Mesothelial cell of epicardium (in vitro differentiated cells): ENCODE data around the gene SELENOH. TPM values are rescaled to one million over a fixed set of nuclear protein-coding genes. Genes with fewer than 3 reads are reported as not detected.

ENCODE experiments used
- DNase-seq, 2 experiments: peaks; one replicate each; pipeline ENCODE4 v3.0.0; 2021; ENCODE audit warnings: low spot score in 2 of 2; ENCODE audit not compliant: unreplicated experiment in 2 of 2
- H3K27ac Mint-ChIP-seq: 2 replicates; pipeline ENCODE4 v1.8.0; 2021; ENCODE audit warnings: mixed read lengths
- H3K27me3 Mint-ChIP-seq: 2 replicates; pipeline ENCODE4 v1.8.0; 2021; ENCODE audit warnings: low read depth, mixed read lengths
- H3K36me3 Mint-ChIP-seq: 2 replicates; pipeline ENCODE4 v1.8.0; 2021; ENCODE audit warnings: mixed read lengths
- H3K4me1 Mint-ChIP-seq: 2 replicates; pipeline ENCODE4 v1.8.0; 2021; ENCODE audit warnings: mixed read lengths
- H3K4me3 Mint-ChIP-seq: 2 replicates; pipeline ENCODE4 v1.8.0; 2021; ENCODE audit warnings: mild to moderate bottlenecking, moderate library complexity, mixed read lengths
- H3K9me3 Mint-ChIP-seq: 2 replicates; pipeline ENCODE4 v1.8.0; 2021; ENCODE audit warnings: mixed read lengths
- total RNA-seq: library from RNA; stranded (reverse); gene quantifications from 3 replicates; pipeline ENCODE4 v1.2.1, GENCODE V29; 2021
- TF ChIP-seq, protein P1 (sequence below): fragments of 200-600 bp; sonication (generic); IDR thresholded peaks from one replicate; pipeline ENCODE4 v1.5.0; 2021; ENCODE audit warnings: antibody characterized with exemption; ENCODE audit not compliant: unreplicated experiment

Gene SELENOH, protein sequence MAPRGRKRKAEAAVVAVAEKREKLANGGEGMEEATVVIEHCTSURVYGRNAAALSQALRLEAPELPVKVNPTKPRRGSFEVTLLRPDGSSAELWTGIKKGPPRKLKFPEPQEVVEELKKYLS
- total RNA-seq, result 152 to 158 TPM (median 156 TPM) in 3 replicates

DNA sequence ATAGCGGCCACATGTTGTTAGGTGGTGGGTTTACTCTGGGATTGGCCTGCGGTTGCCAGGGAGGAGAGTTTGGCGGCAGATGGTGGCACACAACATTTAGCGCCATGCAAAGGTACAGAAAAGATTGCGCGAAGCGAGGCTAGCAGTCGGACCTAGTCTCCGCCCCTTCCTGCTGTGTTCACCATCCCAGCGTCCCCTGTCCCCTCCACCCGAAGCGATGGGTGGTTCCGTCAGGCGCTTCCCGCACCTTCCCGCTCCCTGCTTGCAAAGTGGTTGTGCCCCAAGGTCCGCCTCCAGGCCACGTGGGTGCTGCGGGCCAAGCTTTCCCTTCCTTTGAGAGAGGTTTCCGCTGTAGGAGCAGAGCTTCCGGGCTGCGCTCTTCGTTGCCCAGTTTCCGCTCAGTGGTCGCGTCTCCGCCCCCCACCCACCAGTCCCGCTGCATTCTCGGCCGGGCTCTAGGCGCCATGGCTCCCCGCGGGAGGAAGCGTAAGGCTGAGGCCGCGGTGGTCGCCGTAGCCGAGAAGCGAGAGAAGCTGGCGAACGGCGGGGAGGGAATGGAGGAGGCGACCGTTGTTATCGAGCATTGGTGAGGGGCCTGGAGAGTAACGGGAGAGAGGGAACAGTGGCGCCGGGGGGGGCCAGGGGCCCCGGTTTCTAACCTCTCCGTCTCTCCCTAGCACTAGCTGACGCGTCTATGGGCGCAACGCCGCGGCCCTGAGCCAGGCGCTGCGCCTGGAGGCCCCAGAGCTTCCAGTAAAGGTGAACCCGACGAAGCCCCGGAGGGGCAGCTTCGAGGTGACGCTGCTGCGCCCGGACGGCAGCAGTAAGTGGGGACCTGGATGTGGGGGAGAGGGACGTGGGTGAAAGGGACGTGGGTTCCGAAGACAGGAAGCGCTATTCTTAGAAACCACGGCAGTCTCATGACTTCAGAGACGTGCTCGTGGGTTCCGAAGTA lies at the start of gene SELENOH:
Gene SELENOH (plus strand): TSS at position 360 of the 955 bp plus-strand sequence. CDS start 105 bp downstream, at position 465.
- DNase-seq, result peak; percentile 85 to 94
- Mint-ChIP-seq H3K27ac (peak within 1 kb of the TSS; percentile 100), H3K9me3 (no peaks in the 10 kb centered on the region), H3K4me3 (peak within 1 kb of the TSS; percentile 94), H3K4me1 (peaks cover 13% of the 10 kb centered on the region), H3K36me3 (peaks cover 19% of the 10 kb centered on the region), H3K27me3 (no peaks in the 10 kb centered on the region)
- TF ChIP-seq, protein P1, sequence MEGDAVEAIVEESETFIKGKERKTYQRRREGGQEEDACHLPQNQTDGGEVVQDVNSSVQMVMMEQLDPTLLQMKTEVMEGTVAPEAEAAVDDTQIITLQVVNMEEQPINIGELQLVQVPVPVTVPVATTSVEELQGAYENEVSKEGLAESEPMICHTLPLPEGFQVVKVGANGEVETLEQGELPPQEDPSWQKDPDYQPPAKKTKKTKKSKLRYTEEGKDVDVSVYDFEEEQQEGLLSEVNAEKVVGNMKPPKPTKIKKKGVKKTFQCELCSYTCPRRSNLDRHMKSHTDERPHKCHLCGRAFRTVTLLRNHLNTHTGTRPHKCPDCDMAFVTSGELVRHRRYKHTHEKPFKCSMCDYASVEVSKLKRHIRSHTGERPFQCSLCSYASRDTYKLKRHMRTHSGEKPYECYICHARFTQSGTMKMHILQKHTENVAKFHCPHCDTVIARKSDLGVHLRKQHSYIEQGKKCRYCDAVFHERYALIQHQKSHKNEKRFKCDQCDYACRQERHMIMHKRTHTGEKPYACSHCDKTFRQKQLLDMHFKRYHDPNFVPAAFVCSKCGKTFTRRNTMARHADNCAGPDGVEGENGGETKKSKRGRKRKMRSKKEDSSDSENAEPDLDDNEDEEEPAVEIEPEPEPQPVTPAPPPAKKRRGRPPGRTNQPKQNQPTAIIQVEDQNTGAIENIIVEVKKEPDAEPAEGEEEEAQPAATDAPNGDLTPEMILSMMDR, result no peak

DNA sequence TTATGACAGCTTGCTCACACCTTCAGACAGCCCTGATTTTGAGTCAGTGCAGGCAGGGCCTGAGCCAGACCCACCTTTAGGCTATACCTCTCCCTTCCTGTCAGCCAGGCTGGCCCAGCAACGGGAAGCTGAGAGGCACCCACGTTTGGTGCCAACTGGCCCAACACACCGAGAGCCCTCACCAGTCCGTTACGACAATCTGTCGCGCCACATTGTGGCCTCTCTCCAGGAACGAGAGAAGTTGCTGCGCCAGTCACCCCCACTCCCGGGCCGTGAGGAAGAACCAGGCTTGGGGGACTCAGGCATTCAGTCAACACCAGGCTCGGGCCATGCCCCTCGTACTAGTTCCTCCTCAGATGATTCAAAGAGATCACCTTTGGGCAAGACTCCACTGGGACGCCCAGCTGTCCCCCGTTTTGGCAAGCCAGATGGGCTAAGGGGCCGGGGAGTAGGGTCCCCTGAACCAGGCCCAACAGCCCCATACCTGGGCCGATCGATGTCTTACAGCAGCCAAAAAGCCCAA lies 42.4 kb upstream of the SELENOH start:
- H3K36me3 Mint-ChIP-seq, result peaks cover 37% of the 10 kb centered on the region
- H3K9me3 Mint-ChIP-seq, result no peaks in the 10 kb centered on the region
- H3K27ac Mint-ChIP-seq, result no peak overlapping the region
- no peak overlapping the region for H3K4me3 Mint-ChIP-seq
- TF ChIP-seq, protein P1, result no peak
- no peaks in the 10 kb centered on the region for H3K4me1 Mint-ChIP-seq
- no peak for DNase-seq
- H3K27me3 Mint-ChIP-seq, result no peaks in the 10 kb centered on the region

DNA sequence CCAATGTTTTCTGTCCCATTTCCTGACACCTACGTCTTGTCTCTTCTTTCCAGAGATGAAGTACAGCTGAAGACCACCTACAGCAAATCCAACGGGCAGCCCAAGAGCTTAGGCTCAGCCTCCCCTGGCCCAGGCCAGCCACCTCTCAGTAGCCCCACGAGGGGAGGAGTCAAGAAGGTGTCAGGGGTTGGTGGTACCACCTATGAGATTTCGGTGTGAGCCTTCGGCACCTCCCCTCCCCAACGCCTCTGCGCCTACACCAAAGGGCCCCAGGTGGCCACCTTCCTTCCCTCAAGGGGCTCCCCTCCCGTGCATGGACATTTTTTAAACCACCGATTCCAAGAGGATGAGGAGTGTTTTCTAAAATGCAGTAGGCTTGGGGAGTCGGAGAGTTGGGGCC lies 41.5 kb upstream of the SELENOH start:
- Mint-ChIP-seq H3K9me3 (no peaks in the 10 kb centered on the region), H3K4me1 (no peaks in the 10 kb centered on the region), H3K27me3 (no peaks in the 10 kb centered on the region), H3K27ac (no peak overlapping the region), H3K4me3 (no peak overlapping the region), H3K36me3 (peaks cover 42% of the 10 kb centered on the region)
- no peak for DNase-seq
- TF ChIP-seq, protein P1, result no peak

DNA sequence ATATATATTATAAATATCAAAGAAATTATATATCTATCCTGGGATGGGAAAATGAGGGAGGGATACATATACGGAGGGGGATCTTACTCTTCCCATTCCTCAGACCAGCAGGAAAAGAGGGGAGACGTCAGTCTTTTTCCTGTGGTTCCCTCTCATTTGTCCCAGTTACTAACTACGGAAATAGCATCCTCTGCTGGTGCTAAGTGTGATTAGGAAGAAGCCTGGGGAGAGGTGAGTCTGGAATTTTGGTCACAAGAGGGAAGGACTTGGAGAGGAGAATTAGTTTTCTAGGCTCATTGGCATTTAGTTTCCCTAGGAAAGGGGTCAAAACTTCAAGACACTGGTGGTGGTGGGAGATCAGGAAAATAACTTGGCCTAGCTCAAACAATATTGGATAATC lies 40.9 kb upstream of the SELENOH start:
- peaks cover 42% of the 10 kb centered on the region for H3K36me3 Mint-ChIP-seq
- H3K4me1 Mint-ChIP-seq, result no peaks in the 10 kb centered on the region
- no peaks in the 10 kb centered on the region for H3K27me3 Mint-ChIP-seq
- no peak overlapping the region for H3K27ac Mint-ChIP-seq
- no peak for DNase-seq
- H3K9me3 Mint-ChIP-seq, result no peaks in the 10 kb centered on the region
- H3K4me3 Mint-ChIP-seq, result no peak overlapping the region
- TF ChIP-seq, protein P1, result no peak

DNA sequence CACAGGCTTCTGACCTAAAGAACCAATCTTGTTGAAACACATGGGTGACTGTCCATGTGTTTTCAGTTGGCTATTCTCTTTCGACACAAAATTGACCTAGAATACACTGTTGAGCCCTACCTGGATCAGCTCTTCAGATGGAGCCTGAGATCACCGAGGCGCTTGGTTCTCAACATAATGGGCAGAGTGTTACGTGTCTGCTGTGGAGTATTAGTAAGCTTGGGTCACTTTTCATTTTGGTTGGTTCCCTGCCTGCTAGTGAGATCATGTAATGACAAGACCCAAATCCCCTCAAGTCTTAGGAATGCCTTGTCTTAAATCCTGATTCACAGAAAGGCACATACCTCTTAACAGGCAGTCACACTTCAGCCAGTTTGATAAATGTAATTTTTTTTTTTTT lies 38.0 kb upstream of the SELENOH start:
- H3K27me3 Mint-ChIP-seq, result no peaks in the 10 kb centered on the region
- H3K36me3 Mint-ChIP-seq, result peaks cover 34% of the 10 kb centered on the region
- no peaks in the 10 kb centered on the region for H3K4me1 Mint-ChIP-seq
- no peaks in the 10 kb centered on the region for H3K9me3 Mint-ChIP-seq
- TF ChIP-seq, protein P1, result no peak
- no peak overlapping the region for H3K4me3 Mint-ChIP-seq
- no peak overlapping the region for H3K27ac Mint-ChIP-seq
- no peak for DNase-seq
